Left renal pelvis (tissue), 4 donors: ENCODE data around the gene COL5A3. TPM values are rescaled to one million over a fixed set of nuclear protein-coding genes. Genes with fewer than 3 reads are reported as not detected.
A peak's percentile ranks its signal among the peaks of the same experiment; 100 is the strongest.
"Not testable (repeated sequence)": the region's sequence is repeated elsewhere in the genome, so short reads cannot be mapped to it uniquely, and the experiment has no call there.

Source experiments
- DNase-seq, 4 donors: peaks; one replicate each; pipeline ENCODE4 v3.0.0-alpha.2; 2013; ENCODE audit warnings: low read depth in 4 of 4, low spot score in 3 of 4
- polyA plus RNA-seq, 4 donors: library from polyadenylated mRNA; unstranded; fragments of 120-200 nt; gene quantifications; one replicate each; pipeline ENCODE4 v1.2.1, GENCODE V29; 2013; ENCODE audit not compliant: insufficient read length in 4 of 4

COL5A3 gene
- polyA plus RNA-seq, 4 donors: 1.1 to 14.4 (median 1.7) TPM

DNA sequence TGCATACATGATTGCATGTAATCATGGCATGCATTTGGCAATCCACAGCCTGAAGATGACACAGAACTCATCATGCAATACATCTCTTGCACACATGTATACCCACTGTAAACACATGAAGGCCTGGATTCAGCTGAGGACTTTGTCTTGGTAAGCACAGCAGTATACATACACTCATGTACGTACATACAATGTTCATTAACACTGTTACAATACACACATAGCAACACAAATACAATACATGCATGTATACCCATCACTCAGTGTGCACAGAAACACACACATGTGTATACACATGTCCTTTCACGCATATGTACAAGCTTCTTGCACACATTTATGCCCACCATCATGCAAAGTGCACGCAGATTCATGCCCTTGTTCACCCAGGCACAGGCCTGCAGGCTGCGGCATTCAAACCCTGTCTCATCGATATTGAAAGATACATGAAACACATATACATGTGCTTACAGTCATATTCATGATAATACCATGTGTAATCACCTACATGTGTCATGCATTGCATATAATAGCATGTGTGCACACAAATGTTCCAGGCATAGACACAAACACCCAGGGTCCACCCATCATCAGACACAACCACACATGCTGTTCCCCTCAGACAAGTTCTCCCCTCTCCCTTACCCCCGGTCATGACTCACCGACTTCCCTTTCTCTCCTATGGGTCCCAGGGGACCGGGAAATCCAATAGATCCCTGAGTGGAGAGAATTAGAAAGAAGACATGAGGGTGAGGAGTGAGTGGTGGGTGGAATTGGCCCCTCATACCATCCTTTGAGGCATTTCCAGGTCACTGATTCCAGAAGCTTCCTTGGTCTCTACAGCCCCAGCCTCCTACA is 28.7 kb downstream of the COL5A3 start:
- no peak for DNase-seq

DNA sequence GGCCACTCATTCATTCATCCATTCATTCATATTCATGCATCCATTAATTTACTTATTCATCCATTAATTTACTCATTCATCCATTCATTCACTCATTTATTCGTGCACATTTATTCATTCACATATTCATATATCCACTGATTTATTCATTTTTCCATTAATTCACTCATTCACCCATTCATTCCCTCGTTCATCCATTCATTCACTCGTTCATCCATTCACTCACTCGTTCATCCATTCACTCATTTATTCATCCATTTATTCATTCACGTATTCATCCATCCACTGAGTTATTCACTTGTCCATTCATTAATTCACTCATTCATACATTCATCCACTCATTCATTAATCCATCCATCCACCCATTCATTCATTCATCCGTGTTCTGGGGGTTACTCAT is 38.2 kb downstream of the COL5A3 start:
- DNase-seq: no peak

DNA sequence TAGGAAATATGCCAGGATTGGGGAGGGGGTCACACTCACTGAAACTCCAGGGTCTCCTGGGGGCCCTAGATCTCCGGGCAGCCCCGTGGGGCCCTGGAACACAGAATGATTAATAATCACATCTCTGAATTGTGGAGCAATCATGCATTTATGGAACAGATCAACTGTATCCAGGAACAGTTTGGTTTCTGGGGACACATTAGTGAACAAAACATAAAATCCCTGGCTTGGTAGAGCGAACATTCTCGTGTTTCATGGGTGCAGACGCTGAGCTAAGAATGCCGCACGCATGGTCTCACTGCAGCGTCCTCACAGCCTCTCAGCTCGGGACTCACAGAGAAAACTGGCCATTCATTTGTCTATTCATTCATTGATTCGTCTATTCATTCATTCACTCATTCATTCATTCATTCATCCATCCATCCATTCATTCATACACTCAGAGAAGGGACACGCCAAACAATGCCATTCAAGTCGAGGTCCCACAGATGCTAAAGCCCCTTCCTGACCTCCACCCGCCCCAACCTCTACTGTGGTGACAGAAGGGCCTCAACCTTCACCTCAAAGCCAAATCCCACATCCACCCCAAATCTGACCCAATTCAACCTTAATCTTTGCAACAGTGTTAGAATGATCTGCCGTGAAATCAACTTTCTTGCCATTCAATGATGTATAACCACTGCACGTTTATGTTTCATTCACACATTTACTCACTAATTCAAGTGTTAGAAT is 39.0 kb downstream of the COL5A3 start:
- DNase-seq: no peak

DNA sequence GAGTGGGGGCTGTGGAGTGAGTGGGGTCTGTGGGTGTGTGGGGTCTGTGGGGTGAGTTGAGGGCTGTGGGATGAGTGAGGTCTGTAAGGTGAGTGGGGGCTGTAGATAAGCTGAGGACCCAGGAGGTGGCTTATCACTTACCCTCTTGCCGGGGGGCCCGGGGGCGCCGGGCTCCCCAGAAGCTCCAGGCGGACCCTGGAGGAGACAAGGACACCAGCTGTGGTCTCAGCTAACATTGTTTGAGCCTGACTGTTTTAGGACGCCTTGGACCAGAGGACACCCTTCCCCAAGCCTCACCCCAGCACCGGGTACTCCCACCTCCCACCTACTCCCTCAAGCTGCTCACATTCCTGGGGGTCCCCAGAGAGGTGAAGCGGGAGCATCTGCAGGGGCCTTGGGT is 39.8 kb downstream of the COL5A3 start:
- no peak for DNase-seq

- no peak for DNase-seq
Measured at GRCh38 chr19:9969688-9969975, 40.7 kb downstream of the COL5A3 start.

GRCh38 chr19:9968820-9969687 is 41.2 kb downstream of the COL5A3 start:
- DNase-seq: no peak

- DNase-seq: no peak
Measured at GRCh38 chr19:9967326-9967725, 43.0 kb downstream of the COL5A3 start.

- no peak for DNase-seq
Measured at GRCh38 chr19:9966448-9966847, 43.9 kb downstream of the COL5A3 start.

DNA sequence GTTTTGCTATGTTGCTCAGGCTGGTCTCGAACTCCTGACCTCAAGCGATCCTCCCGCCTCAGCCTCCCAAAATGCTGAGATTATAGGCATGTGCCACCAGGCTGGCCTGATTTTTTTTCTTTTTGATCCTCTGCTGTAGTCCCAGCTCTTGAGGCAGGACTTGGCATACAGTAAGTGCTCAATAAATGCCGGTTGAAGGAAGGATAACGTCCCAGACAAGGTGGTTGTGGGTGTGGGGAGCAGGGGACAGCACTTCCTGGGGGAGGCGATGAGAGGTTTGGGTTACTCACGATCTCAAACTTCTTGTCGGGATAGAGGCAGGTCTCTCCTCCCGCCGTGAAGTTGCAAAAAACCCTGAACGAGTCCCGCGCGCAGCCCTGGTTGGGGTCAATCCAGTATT is 44.3 kb downstream of the COL5A3 start:
- no peak for DNase-seq

- DNase-seq: no peak
Measured at GRCh38 chr19:9962623-9963290, 47.5 kb downstream of the COL5A3 start.

- no peak for DNase-seq
Measured at GRCh38 chr19:9961103-9961502, 49.2 kb downstream of the COL5A3 start.

DNA sequence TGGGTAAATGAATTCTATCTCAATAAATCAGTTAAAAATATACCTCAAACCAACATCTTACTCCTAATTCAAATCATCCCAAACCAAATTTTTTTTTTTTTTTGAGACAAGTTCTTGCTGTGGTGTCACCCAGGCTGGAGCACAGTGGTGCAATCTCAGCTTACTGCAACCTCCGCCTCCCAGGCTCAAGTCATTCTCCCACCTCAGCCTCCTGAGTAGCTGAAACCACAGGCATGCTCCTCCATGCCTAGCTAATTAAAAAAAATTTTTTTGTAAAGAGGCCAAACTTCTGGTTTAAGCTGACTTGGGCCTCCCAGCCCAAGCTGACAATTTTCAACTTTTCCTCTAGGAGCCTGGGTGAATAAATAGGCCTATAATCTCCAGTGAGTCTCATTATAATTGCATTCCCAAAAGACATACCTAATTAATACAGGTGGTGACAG is 51.9 kb downstream of the COL5A3 start:
- DNase-seq: no peak

GRCh38 chr19:9956956-9957355 is 53.3 kb downstream of the COL5A3 start:
- no peak for DNase-seq

- no peak for DNase-seq
Measured at GRCh38 chr19:9953802-9954542, 56.3 kb downstream of the COL5A3 start.

- no peak for DNase-seq
Measured at GRCh38 chr19:9952276-9952675, 58.0 kb downstream of the COL5A3 start.

DNA sequence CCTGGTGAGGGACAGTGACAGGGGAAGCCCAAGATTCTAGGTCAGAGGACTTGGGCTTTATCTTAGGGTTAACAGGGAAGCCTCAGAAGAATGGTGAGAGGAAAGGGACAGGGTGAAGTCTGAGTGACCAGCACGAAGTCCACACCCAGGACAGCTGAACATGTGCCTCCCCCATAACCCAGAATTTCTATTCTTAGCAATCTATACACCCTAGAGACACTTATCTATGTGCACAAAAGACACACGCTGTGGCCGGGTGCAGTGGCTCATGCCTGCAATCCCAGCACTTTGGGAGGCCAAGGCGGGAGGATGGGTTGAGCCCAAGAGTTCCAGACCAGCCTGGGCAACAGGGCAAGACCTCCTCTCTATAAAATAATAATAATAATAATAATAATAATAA is 62.9 kb downstream of the COL5A3 start:
- no peak for DNase-seq

- DNase-seq: not testable (repeated sequence)
Measured at GRCh38 chr19:9946528-9947125, 63.7 kb downstream of the COL5A3 start.

GRCh38 chr19:9945319-9945966 is 64.9 kb downstream of the COL5A3 start:
- peak in 2 of 4 donors; percentile 16 to 38 for DNase-seq

DNA sequence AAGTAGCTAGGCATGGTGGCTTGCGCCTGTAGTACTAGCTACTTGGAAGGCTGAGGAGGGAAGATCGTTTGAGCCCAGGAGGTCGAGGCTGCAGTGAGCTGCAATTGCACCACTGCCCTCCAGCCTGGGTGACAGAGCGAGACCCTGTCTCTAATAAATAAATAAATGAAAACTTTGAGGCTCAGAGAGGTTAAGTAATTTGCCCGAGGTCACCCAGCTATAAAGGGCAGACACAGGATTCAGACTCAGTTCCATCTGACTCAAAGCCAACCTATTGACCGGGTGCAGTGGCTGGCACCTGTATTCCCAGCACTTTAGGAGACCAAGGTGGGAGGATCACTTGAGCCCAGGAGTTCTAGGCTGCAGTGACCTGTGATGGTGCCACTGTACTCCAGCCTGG is 66.6 kb downstream of the COL5A3 start:
- no peak for DNase-seq
